ENCODE measurements around the gene EPN1. TPM values are rescaled to one million over a fixed set of nuclear protein-coding genes. Genes with fewer than 3 reads are reported as not detected.

The EPN1 gene
- total and polyA plus RNA-seq, 2 experiments from 2014 or later, result 47.1 to 223 TPM

DNA sequence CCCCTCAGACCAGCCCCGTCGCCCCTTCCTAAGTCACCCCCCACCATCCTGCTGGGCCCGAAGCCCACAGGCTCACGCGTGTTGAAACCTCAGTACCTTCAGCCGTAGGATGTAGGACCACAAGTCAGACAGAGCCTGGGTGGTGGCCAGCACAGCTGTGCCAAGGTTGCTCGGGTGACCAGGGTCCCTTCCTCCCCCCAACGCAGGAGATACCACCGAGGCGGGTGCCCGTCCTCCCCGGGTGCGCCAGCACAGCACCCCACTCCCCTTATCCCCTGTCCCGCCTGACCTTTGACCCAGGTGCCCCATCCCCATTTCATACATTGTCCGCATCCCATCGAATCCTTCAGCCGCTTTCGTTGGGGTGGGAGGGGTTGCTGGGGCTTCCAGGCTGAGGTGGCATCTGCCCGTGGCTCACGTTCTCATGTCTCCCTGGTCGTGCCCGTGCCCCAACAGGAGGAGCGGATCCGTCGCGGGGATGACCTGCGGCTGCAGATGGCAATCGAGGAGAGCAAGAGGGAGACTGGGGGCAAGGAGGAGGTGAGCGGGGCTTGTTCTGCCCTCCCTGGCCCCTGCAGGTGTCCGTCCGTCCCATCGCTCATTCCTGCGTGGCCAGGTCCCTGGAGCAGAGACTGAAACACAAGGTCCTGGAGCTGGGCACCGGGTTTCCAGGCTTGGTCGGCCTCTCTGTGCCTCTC lies 14.5 kb downstream of the EPN1 start (continued):
- TF ChIP-seq, protein P1, sequence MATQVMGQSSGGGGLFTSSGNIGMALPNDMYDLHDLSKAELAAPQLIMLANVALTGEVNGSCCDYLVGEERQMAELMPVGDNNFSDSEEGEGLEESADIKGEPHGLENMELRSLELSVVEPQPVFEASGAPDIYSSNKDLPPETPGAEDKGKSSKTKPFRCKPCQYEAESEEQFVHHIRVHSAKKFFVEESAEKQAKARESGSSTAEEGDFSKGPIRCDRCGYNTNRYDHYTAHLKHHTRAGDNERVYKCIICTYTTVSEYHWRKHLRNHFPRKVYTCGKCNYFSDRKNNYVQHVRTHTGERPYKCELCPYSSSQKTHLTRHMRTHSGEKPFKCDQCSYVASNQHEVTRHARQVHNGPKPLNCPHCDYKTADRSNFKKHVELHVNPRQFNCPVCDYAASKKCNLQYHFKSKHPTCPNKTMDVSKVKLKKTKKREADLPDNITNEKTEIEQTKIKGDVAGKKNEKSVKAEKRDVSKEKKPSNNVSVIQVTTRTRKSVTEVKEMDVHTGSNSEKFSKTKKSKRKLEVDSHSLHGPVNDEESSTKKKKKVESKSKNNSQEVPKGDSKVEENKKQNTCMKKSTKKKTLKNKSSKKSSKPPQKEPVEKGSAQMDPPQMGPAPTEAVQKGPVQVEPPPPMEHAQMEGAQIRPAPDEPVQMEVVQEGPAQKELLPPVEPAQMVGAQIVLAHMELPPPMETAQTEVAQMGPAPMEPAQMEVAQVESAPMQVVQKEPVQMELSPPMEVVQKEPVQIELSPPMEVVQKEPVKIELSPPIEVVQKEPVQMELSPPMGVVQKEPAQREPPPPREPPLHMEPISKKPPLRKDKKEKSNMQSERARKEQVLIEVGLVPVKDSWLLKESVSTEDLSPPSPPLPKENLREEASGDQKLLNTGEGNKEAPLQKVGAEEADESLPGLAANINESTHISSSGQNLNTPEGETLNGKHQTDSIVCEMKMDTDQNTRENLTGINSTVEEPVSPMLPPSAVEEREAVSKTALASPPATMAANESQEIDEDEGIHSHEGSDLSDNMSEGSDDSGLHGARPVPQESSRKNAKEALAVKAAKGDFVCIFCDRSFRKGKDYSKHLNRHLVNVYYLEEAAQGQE (IDR thresholded peaks at IDR 0.05; ENCODE audit: unreplicated experiment), result no peak
- TF ChIP-seq ZNF114 (CRISPR knock-in tag; IDR thresholded peaks at IDR 0.05), result no peak
- TF ChIP-seq EZH2 (IDR thresholded peaks at IDR 0.05; ENCODE audit: low read depth, unreplicated experiment), result no peak
- no peak for TF ChIP-seq EZH2phosphoT487 (IDR thresholded peaks at IDR 0.05; ENCODE audit: unreplicated experiment)
- no peak for TF ChIP-seq ZNF331 (CRISPR knock-in tag; IDR thresholded peaks at IDR 0.05; ENCODE audit: low read depth)
- TF ChIP-seq CTCF (conservative IDR thresholded peaks at IDR 0.05; ENCODE audit: low read depth in 2 of 2), result no peak
- TF ChIP-seq CREB1 (CRISPR knock-in tag; IDR thresholded peaks at IDR 0.05; ENCODE audit: low read depth), result no peak
- TF ChIP-seq JUNB (IDR thresholded peaks at IDR 0.05; ENCODE audit: unreplicated experiment), result no peak
- no peak for TF ChIP-seq NANOG (IDR thresholded peaks at IDR 0.05; ENCODE audit: borderline replicate concordance)
- TF ChIP-seq, protein P2, sequence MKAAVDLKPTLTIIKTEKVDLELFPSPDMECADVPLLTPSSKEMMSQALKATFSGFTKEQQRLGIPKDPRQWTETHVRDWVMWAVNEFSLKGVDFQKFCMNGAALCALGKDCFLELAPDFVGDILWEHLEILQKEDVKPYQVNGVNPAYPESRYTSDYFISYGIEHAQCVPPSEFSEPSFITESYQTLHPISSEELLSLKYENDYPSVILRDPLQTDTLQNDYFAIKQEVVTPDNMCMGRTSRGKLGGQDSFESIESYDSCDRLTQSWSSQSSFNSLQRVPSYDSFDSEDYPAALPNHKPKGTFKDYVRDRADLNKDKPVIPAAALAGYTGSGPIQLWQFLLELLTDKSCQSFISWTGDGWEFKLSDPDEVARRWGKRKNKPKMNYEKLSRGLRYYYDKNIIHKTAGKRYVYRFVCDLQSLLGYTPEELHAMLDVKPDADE (IDR thresholded peaks at IDR 0.05), result no peak

DNA sequence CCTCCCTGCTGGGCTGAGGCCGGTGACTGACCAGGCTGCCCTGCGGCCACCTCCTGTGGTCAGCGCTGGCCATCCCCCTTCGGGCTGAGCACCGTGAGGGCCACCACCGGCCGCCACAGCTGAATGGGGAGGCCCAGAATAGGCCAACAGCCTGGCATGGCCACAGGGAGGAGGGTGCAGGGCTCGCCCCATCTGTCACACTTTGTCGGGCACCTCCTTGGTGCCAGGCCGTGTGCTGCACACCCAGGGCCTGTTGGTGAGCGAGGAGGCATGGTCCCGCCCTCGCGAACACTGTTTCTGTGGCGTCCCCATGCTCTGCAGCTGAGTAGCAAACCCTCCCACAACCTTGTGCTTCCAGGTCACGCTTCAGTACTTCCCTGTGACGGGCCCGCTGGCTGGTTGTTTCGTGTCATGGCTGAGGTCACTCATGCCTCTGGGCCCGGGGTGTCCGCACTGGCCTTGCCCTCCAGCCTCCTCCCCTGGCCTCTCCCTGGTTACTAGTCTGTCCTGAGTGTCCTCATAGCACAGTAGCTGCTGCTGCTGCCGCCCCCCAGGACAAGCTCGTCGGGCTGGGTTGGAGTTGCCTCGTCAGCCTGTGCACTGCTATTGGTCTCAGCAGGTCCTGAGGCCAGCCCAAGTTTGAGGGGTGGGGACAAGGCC lies 15.2 kb downstream of the EPN1 start:
- Histone ChIP-seq H2AFZ (no peak overlapping the region), H3K9me2 (ENCODE audit: insufficient read depth) (no peaks in the 10 kb centered on the region), H3F3A (replicated peaks; ENCODE audit: low read depth) (no peaks in the 10 kb centered on the region), H3K4me1 (ENCODE audit: insufficient read depth) (no peaks in the 10 kb centered on the region), H4K20me1 (replicated peaks; ENCODE audit: insufficient read depth) (no peaks in the 10 kb centered on the region; the same call in 1 of the 2 replicates), H3K79me2 (replicated peaks; ENCODE audit: insufficient read depth) (0 out of 2 replicates have a peak, but pooled peaks cover 3% of the 10 kb centered on the region), H3K27me3 (ENCODE audit: insufficient read depth) (no peaks in the 10 kb centered on the region), H3K36me3 (ENCODE audit: insufficient read depth) (no peaks in the 10 kb centered on the region), H3K4me2 (no peak overlapping the region), H3K27ac (ENCODE audit: low read depth) (no peak overlapping the region), H3K4me3 (no peak overlapping the region)
- H3K36me3 Mint-ChIP-seq (ENCODE audit: low read depth), result peaks cover 24% of the 10 kb centered on the region
- H3K9me3 Mint-ChIP-seq, result no peaks in the 10 kb centered on the region
- ATAC-seq (no peak), DNase-seq (ENCODE audit: low spot score) (no peak)
- TF ChIP-seq EZH2 (IDR thresholded peaks at IDR 0.05; ENCODE audit: low read depth, unreplicated experiment), result no peak
- no peak for TF ChIP-seq ZNF331 (CRISPR knock-in tag; IDR thresholded peaks at IDR 0.05; ENCODE audit: low read depth)
- no peak overlapping the region for H3K4me3 Mint-ChIP-seq
- H3K27me3 Mint-ChIP-seq (ENCODE audit: insufficient read depth, low read depth, poor library complexity), result peaks cover 6% of the 10 kb centered on the region
- H3K4me1 Mint-ChIP-seq, result no peaks in the 10 kb centered on the region
- no peak overlapping the region for H3K27ac Mint-ChIP-seq

Measured in GM23338 (cell line).